GM10266 (cell line): ENCODE data around the gene SKAP1.
A peak's percentile ranks its signal among the peaks of the same experiment; 100 is the strongest.
"Not testable (repeated sequence)": the region's sequence is repeated elsewhere in the genome, so short reads cannot be mapped to it uniquely, and the experiment has no call there.

Experiments used
- DNase-seq: peaks from one replicate; pipeline ENCODE4 v3.0.0; 2012; ENCODE audit errors: extremely low spot score
- CTCF ChIP-seq: IDR thresholded peaks from 2 replicates; pipeline ENCODE4 v1.5.1; 2012; ENCODE audit warnings: mild to moderate bottlenecking, low read depth; ENCODE audit not compliant: control insufficient read depth, insufficient read depth; ENCODE audit errors: missing control alignments

The SKAP1 gene

GRCh38 chr17:48459070-48459844 is 29.2 kb upstream of the SKAP1 start:
- DNase-seq: no peak
- no peak for TF ChIP-seq CTCF

GRCh38 chr17:48457080-48457836 is 27.2 kb upstream of the SKAP1 start:
- DNase-seq: peak; percentile 58

GRCh38 chr17:48456589-48456988 is 26.6 kb upstream of the SKAP1 start:
- no peak for DNase-seq
- no peak for TF ChIP-seq CTCF

More at GRCh38 chr17:48457080-48457836, 27.2 kb upstream of the SKAP1 start:
- peak; percentile 99 for TF ChIP-seq CTCF

GRCh38 chr17:48455791-48456190 is 25.8 kb upstream of the SKAP1 start:
- no peak for TF ChIP-seq CTCF

GRCh38 chr17:48453447-48453846 is 23.4 kb upstream of the SKAP1 start:
- TF ChIP-seq CTCF: no peak

More at GRCh38 chr17:48455791-48456190, 25.8 kb upstream of the SKAP1 start:
- no peak for DNase-seq

GRCh38 chr17:48451489-48451888 is 21.5 kb upstream of the SKAP1 start:
- no peak for TF ChIP-seq CTCF
- no peak for DNase-seq

More at GRCh38 chr17:48453447-48453846, 23.4 kb upstream of the SKAP1 start:
- no peak for DNase-seq

GRCh38 chr17:48449335-48449734 is 19.3 kb upstream of the SKAP1 start:
- DNase-seq: not testable (repeated sequence)
